GM12878 (cell line): Measurements from ENCODE around the gene RICTOR. TPM values are rescaled to one million over a fixed set of nuclear protein-coding genes. Genes with fewer than 3 reads are reported as not detected.

Source experiments
- ESRRA ChIP-seq: IDR thresholded peaks from 2 replicates; pipeline ENCODE4 v1.6.1; 2012; ENCODE audit warnings: mild to moderate bottlenecking, low read length, improper control_type of control experiment
- GABPA ChIP-seq: IDR thresholded peaks from 2 replicates; pipeline ENCODE4 v1.6.1; 2014; ENCODE audit warnings: antibody characterized with exemption, low read depth, mild to moderate bottlenecking, inconsistent platforms
- GATAD2B ChIP-seq: fragments of 450-650 bp; conservative IDR thresholded peaks from 2 replicates; pipeline ENCODE4 v1.6.1; 2017; ENCODE audit warnings: low read depth, mild to moderate bottlenecking, moderate library complexity
- HDAC6 ChIP-seq: fragments of 200-600 bp; sonication (generic); IDR thresholded peaks from one replicate; pipeline ENCODE4 v1.8.0; 2017; ENCODE audit warnings: antibody characterized with exemption; ENCODE audit not compliant: unreplicated experiment
- MYB ChIP-seq: fragments of 150-350 bp; IDR thresholded peaks from 2 replicates; pipeline ENCODE4 v1.6.1; 2014; ENCODE audit warnings: mild to moderate bottlenecking, low read depth, low read length, borderline replicate concordance
- NRF1 ChIP-seq: conservative IDR thresholded peaks from 2 replicates; pipeline ENCODE4 v1.6.1; 2011; ENCODE audit warnings: mild to moderate bottlenecking, low read depth, low read length, improper control_type of control experiment
- SRF ChIP-seq, 2 experiments: IDR thresholded peaks; 2 replicates each; pipeline ENCODE4 v1.6.1; 2011; ENCODE audit warnings: low read depth in 2 of 2, low read length in 2 of 2, mild to moderate bottlenecking in 1 of 2, moderate library complexity in 1 of 2
- STAT3 ChIP-seq: IDR thresholded peaks from 2 replicates; pipeline ENCODE4 v1.6.1; 2011; ENCODE audit warnings: low read depth, low read length, improper control_type of control experiment
- ZNF24 ChIP-seq: fragments of 450-650 bp; IDR thresholded peaks from 2 replicates; pipeline ENCODE4 v1.6.1; 2017; ENCODE audit warnings: antibody characterized with exemption, mild to moderate bottlenecking
- polyA plus RNA-seq, 11 experiments: library from polyadenylated mRNA; depleted of rRNA in 4 of 11; unstranded in 6 of 11; stranded (reverse) in 5 of 11; fragments of >200 nt; fragmentation: Nextera tagmentation in 4 of 11; fragmentation: Illumina TruSeq in 1 of 11; extraction: Ambion mirVana in 4 of 11; extraction: Trizol in 1 of 11; gene quantifications; 1 replicate in 1 of 11; 2 replicates in 10 of 11; pipeline versions ENCODE4 v1.2.1 to v1.2.3, GENCODE V29; 2011 to 2016; ENCODE audit warnings: inconsistent platforms in 2 of 11, missing spikeins in 2 of 11, low read depth in 1 of 11
- total RNA-seq, 4 experiments: library from RNA; depleted of rRNA in 3 of 4; stranded (reverse); fragments of >200 nt in 3 of 4; fragmentation: Illumina TruSeq in 1 of 4; extraction: Trizol in 1 of 4; gene quantifications; 2 replicates each; pipeline versions ENCODE4 v1.2.1 to v1.2.3, GENCODE V29; 2013 to 2021
- TF ChIP-seq, protein P1 (sequence below): fragments of 450-650 bp; IDR thresholded peaks from 2 replicates; pipeline ENCODE4 v1.6.1; 2018; ENCODE audit warnings: borderline replicate concordance, mild to moderate bottlenecking; ENCODE audit not compliant: partially characterized antibody
- TF ChIP-seq, protein P2 (sequence below): fragments of 450-650 bp; IDR thresholded peaks from 2 replicates; pipeline ENCODE4 v1.6.1; 2016; ENCODE audit warnings: mild to moderate bottlenecking
- TF ChIP-seq, protein P3 (sequence below): fragments of 450-650 bp; IDR thresholded peaks from 2 replicates; pipeline ENCODE4 v1.6.1; 2017; ENCODE audit warnings: mild to moderate bottlenecking, moderate library complexity
- TF ChIP-seq, protein P4 (sequence below): IDR thresholded peaks from 2 replicates; pipeline ENCODE4 v1.6.1; 2011; ENCODE audit warnings: borderline replicate concordance, low read depth, mild to moderate bottlenecking, moderate library complexity, mixed read lengths, low read length; ENCODE audit not compliant: insufficient read depth; ENCODE audit errors: extremely low read length

RICTOR gene
- total and polyA plus RNA-seq, 10 of the 15 experiments (the other 5 are each of a cell fraction or from before 2014, with no cell fraction given) = 2.7 to 23.0 (median 6.9) TPM

DNA sequence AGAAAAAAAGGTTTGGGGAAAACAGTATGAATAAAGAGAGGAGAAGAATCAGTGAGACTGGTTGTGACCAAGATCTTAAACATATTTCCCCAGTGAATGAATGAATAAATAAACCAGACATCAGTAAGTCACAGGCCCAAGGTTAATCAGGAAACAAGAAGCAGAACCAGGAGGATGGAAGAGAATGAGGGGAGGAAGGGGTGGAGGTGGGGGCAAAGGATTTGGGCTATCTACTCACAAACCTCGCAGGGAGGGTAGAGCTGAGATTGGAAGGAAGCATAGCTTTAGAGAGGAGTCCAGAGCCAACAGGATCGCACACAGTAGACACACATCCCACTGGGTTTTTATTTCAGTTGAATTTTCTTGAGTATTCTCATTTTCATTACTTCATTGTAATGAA lies 47.7 kb upstream of the RICTOR start (continued):
- TF ChIP-seq, protein P1, sequence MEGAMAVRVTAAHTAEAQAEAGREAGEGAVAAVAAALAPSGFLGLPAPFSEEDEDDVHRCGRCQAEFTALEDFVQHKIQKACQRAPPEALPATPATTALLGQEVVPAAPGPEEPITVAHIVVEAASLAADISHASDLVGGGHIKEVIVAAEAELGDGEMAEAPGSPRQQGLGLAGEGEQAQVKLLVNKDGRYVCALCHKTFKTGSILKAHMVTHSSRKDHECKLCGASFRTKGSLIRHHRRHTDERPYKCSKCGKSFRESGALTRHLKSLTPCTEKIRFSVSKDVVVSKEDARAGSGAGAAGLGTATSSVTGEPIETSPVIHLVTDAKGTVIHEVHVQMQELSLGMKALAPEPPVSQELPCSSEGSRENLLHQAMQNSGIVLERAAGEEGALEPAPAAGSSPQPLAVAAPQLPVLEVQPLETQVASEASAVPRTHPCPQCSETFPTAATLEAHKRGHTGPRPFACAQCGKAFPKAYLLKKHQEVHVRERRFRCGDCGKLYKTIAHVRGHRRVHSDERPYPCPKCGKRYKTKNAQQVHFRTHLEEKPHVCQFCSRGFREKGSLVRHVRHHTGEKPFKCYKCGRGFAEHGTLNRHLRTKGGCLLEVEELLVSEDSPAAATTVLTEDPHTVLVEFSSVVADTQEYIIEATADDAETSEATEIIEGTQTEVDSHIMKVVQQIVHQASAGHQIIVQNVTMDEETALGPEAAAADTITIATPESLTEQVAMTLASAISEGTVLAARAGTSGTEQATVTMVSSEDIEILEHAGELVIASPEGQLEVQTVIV = no peak
- no peak for TF ChIP-seq HDAC6
- TF ChIP-seq GATAD2B = no peak
- TF ChIP-seq, protein P2, sequence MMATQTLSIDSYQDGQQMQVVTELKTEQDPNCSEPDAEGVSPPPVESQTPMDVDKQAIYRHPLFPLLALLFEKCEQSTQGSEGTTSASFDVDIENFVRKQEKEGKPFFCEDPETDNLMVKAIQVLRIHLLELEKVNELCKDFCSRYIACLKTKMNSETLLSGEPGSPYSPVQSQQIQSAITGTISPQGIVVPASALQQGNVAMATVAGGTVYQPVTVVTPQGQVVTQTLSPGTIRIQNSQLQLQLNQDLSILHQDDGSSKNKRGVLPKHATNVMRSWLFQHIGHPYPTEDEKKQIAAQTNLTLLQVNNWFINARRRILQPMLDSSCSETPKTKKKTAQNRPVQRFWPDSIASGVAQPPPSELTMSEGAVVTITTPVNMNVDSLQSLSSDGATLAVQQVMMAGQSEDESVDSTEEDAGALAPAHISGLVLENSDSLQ = no peak
- no peak for TF ChIP-seq ZNF24
- TF ChIP-seq, protein P3, sequence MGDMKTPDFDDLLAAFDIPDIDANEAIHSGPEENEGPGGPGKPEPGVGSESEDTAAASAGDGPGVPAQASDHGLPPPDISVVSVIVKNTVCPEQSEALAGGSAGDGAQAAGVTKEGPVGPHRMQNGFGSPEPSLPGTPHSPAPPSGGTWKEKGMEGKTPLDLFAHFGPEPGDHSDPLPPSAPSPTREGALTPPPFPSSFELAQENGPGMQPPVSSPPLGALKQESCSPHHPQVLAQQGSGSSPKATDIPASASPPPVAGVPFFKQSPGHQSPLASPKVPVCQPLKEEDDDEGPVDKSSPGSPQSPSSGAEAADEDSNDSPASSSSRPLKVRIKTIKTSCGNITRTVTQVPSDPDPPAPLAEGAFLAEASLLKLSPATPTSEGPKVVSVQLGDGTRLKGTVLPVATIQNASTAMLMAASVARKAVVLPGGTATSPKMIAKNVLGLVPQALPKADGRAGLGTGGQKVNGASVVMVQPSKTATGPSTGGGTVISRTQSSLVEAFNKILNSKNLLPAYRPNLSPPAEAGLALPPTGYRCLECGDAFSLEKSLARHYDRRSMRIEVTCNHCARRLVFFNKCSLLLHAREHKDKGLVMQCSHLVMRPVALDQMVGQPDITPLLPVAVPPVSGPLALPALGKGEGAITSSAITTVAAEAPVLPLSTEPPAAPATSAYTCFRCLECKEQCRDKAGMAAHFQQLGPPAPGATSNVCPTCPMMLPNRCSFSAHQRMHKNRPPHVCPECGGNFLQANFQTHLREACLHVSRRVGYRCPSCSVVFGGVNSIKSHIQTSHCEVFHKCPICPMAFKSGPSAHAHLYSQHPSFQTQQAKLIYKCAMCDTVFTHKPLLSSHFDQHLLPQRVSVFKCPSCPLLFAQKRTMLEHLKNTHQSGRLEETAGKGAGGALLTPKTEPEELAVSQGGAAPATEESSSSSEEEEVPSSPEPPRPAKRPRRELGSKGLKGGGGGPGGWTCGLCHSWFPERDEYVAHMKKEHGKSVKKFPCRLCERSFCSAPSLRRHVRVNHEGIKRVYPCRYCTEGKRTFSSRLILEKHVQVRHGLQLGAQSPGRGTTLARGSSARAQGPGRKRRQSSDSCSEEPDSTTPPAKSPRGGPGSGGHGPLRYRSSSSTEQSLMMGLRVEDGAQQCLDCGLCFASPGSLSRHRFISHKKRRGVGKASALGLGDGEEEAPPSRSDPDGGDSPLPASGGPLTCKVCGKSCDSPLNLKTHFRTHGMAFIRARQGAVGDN = no peak
- TF ChIP-seq MYB = no peak
- no peak for TF ChIP-seq NRF1
- no peak for TF ChIP-seq ESRRA
- no peak for TF ChIP-seq STAT3
- TF ChIP-seq SRF (IDR thresholded peaks at IDR 0.05; ENCODE audit: low read depth in 2 of 2, low read length in 2 of 2) = no peak
- TF ChIP-seq, protein P4, sequence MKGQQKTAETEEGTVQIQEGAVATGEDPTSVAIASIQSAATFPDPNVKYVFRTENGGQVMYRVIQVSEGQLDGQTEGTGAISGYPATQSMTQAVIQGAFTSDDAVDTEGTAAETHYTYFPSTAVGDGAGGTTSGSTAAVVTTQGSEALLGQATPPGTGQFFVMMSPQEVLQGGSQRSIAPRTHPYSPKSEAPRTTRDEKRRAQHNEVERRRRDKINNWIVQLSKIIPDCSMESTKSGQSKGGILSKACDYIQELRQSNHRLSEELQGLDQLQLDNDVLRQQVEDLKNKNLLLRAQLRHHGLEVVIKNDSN = no peak
- TF ChIP-seq GABPA = no peak
- TF ChIP-seq, all 136 proteins: peak for 0
